K562 (cell line): ENCODE data around the gene SMURF1. TPM values are rescaled to one million over a fixed set of nuclear protein-coding genes. Genes with fewer than 3 reads are reported as not detected.

ENCODE experiments used
- ATAC-seq: fragments of 200-7000 bp; cut with Tn5 transposase; 3 replicates; pipeline ENCODE4 v1.9.1; 2020; ENCODE audit warnings: moderate library complexity
- BruUV-seq: library from RNA; stranded (reverse); fragments of 400-500 nt; replicated peaks from 2 replicates; lab custom pipeline; 2021; lab: Mats Ljungman, UMichigan
- CTCF ChIA-PET: fragments of 300-600 bp; formaldehyde crosslinking; extraction: SDS; loops from one replicate; lab custom pipeline; 2021; ENCODE audit warnings: low intra/inter-chr PET ratio; lab: Yijun Ruan, JAX
- POLR2A ChIA-PET: fragments of 300-600, 350-650 bp; sonication (Branson Sonifier 250); formaldehyde crosslinking; extraction: SDS; loops from one replicate; lab custom pipeline; 2021; ENCODE audit warnings: antibody characterized with exemption, inconsistent platforms; lab: Yijun Ruan, JAX
- DNase-seq, 4 experiments: peaks; one replicate each; pipeline versions ENCODE4 v3.0.0 to v3.0.0-alpha.2; 2011 to 2018; ENCODE audit warnings: low spot score in 3 of 4, mixed read lengths in 3 of 4; ENCODE audit errors: extremely low read depth in 1 of 4
- FAIRE-seq: peaks from 2 replicates; lab custom pipeline; 2011; peaks lifted over from hg19 to GRCh38; lab: Jason Lieb, UNC
- H2AFZ ChIP-seq: 2 replicates; pipeline ENCODE4 v1.6.0; 2011; ENCODE audit warnings: low read depth, low read length, control low read depth, inconsistent platforms
- H3K27ac ChIP-seq: fragments of 200-600 bp; 3 replicates; pipeline ENCODE4 v1.8.0; 2011; ENCODE audit warnings: low read depth, mild to moderate bottlenecking, control low read depth, inconsistent platforms, low read length, moderate library complexity, mixed read lengths; ENCODE audit errors: extremely low read depth
- H3K27me3 ChIP-seq, 2 experiments: fragments of 300-600 bp in 1 of 2; 2 replicates in 1 of 2; 3 replicates in 1 of 2; pipeline versions ENCODE4 v1.6.0 to v1.8.0; 2011; ENCODE audit warnings: inconsistent platforms in 2 of 2, low read length in 2 of 2, mild to moderate bottlenecking in 1 of 2, mixed read lengths in 1 of 2, moderate library complexity in 1 of 2; ENCODE audit not compliant: control insufficient read depth in 2 of 2, insufficient read depth in 2 of 2
- H3K36me3 ChIP-seq: fragments of 300-600 bp; 3 replicates; pipeline ENCODE4 v1.8.0; 2011; ENCODE audit warnings: mild to moderate bottlenecking, low read length, inconsistent platforms; ENCODE audit not compliant: control insufficient read depth, insufficient read depth
- H3K4me1 ChIP-seq, 2 experiments: fragments of 200-600 bp in 1 of 2; replicated peaks in 1 of 2; 2 replicates in 1 of 2; 3 replicates in 1 of 2; pipeline versions ENCODE4 v1.5.1 to v1.8.0; 2011; ENCODE audit warnings: inconsistent platforms in 2 of 2, low read length in 2 of 2, mild to moderate bottlenecking in 1 of 2, mixed read lengths in 1 of 2, moderate library complexity in 1 of 2; ENCODE audit not compliant: control insufficient read depth in 2 of 2, insufficient read depth in 2 of 2
- H3K4me2 ChIP-seq: 2 replicates; pipeline ENCODE4 v1.6.1; 2011; ENCODE audit warnings: low read length, control low read depth, inconsistent platforms, mixed read lengths; ENCODE audit not compliant: insufficient read depth
- H3K4me3 ChIP-seq: fragments of 200-600 bp; sonication (generic), shearing (Covaris generic); 2 replicates; pipeline ENCODE4 v1.5.1; 2016; ENCODE audit warnings: control low read depth, inconsistent platforms
- H3K79me2 ChIP-seq: fragments of 200-600 bp; 3 replicates; pipeline ENCODE4 v1.8.0; 2011; ENCODE audit warnings: low read length, inconsistent platforms; ENCODE audit not compliant: control insufficient read depth, insufficient read depth
- H3K9ac ChIP-seq, 2 experiments: 2 replicates each; pipeline versions ENCODE4 v1.6.0 to v1.6.1; 2011; ENCODE audit warnings: low read depth in 2 of 2, low read length in 2 of 2, control low read depth in 1 of 2, inconsistent platforms in 1 of 2, mild to moderate bottlenecking in 1 of 2, mixed read lengths in 1 of 2; ENCODE audit not compliant: insufficient read depth in 1 of 2
- H3K9me1 ChIP-seq: one replicate; pipeline ENCODE4 v1.6.0; 2011; ENCODE audit warnings: inconsistent platforms, mild to moderate bottlenecking, low read length, moderate library complexity; ENCODE audit not compliant: control insufficient read depth, insufficient read depth
- H3K9me3 ChIP-seq: replicated peaks from 2 replicates; pipeline ENCODE4 v1.5.1; 2011; ENCODE audit warnings: low read depth, low read length, inconsistent platforms; ENCODE audit not compliant: control insufficient read depth, insufficient read depth
- H4K20me1 ChIP-seq: replicated peaks from 2 replicates; pipeline ENCODE4 v1.6.1; 2011; ENCODE audit warnings: low read length, inconsistent platforms, mixed read lengths; ENCODE audit not compliant: control insufficient read depth, insufficient read depth
- ADNP ChIP-seq: fragments of 200-800 bp; sonication (Bioruptor generic); IDR thresholded peaks from 2 replicates; pipeline ENCODE4 v1.6.1; 2016; ENCODE audit warnings: missing genetic modification characterization, missing compliant biosample characterization
- IRF1 ChIP-seq: sonication (generic); formaldehyde crosslinking; IDR thresholded peaks from 2 replicates; pipeline ENCODE4 v1.8.0; 2022; ENCODE audit warnings: missing genetic modification reagents, mild to moderate bottlenecking, borderline replicate concordance
- OTX1 ChIP-seq: fragments of 450-650 bp; formaldehyde crosslinking; IDR thresholded peaks from 2 replicates; pipeline ENCODE4 v1.4.0; 2022; ENCODE audit warnings: mild to moderate bottlenecking
- PHB ChIP-seq: fragments of 250-450 bp; sonication (Bioruptor Pico); IDR thresholded peaks from 2 replicates; pipeline ENCODE4 v1.5.0; 2021
- PRDM10 ChIP-seq: fragments of 450-650 bp; IDR thresholded peaks from 2 replicates; pipeline ENCODE4 v1.6.1; 2018; ENCODE audit not compliant: partially characterized antibody
- RUNX1 ChIP-seq: sonication (generic); IDR thresholded peaks from 2 replicates; pipeline ENCODE4 v1.6.1; 2016; ENCODE audit warnings: antibody characterized with exemption, low read depth
- SMAD2 ChIP-seq: fragments of 150-350 bp; IDR thresholded peaks from 2 replicates; pipeline ENCODE4 v1.6.1; 2014; ENCODE audit warnings: low read depth, mild to moderate bottlenecking, low read length
- TCF7L2 ChIP-seq: fragments of 150-350 bp; IDR thresholded peaks from 2 replicates; pipeline ENCODE4 v1.6.1; 2016; ENCODE audit warnings: low read depth, mild to moderate bottlenecking, low read length, moderate library complexity
- ZNF436 ChIP-seq: fragments of 250-450, 450-650 bp; sonication (Bioruptor Pico); formaldehyde crosslinking; IDR thresholded peaks from 2 replicates; pipeline ENCODE4 v1.7.0; 2020; ENCODE audit warnings: mild to moderate bottlenecking
- WGBS: fragments of 100-300 bp; shearing (Covaris generic); methylation state at CpG from one replicate; pipeline ENCODE4 v1.1.6; 2016; ENCODE audit warnings: low coverage, mixed read lengths; ENCODE audit not compliant: insufficient coverage; ENCODE audit errors: missing lambda C conversion rate; 5-methylcytosine and 5-hydroxymethylcytosine counted together
- in situ Hi-C: fragments of 300-500 bp; cut with MboI; formaldehyde crosslinking; loops from 4 replicates; pipeline ENCODE4 v1.15.0; 2018; ENCODE audit warnings: inconsistent platforms, mixed read lengths
- intact Hi-C: fragments of 100-400 bp; cut with micrococcal nuclease; formaldehyde crosslinking; loops from 2 replicates; pipeline ENCODE4 v1.14.2; 2022
- polyA plus RNA-seq, 8 experiments: library from polyadenylated mRNA; depleted of rRNA in 4 of 8; stranded (reverse) in 5 of 8; unstranded in 3 of 8; fragments of >200 nt; fragmentation: Nextera tagmentation in 2 of 8; fragmentation: Illumina TruSeq in 1 of 8; extraction: Ambion mirVana in 2 of 8; extraction: Trizol in 1 of 8; gene quantifications; 2 replicates each; pipeline versions ENCODE4 v1.2.1 to v1.2.3, GENCODE V29; 2011 to 2014; ENCODE audit warnings: inconsistent platforms in 1 of 8, missing spikeins in 1 of 8
- total RNA-seq, 7 experiments: library from RNA; depleted of rRNA in 6 of 7; stranded (reverse); fragments of >200 nt in 6 of 7; fragmentation: Illumina TruSeq in 2 of 7; extraction: Trizol in 2 of 7; gene quantifications; 2 replicates each; pipeline versions ENCODE4 v1.2.1 to v1.2.3, GENCODE V29; 2011 to 2021; ENCODE audit warnings: low replicate concordance in 1 of 7

The SMURF1 gene
- total and polyA plus RNA-seq, 9 of the 15 experiments (the other 6 are each of a cell fraction or from before 2014, with no cell fraction given): 1.0 to 20.1 (median 12.6) TPM

GRCh38 chr7:98992076-98992475 lies 151.8 kb downstream of the SMURF1 start:
- Histone ChIP-seq H3K9me1 (no peaks in the 10 kb centered on the region), H3K4me2 (no peak overlapping the region), H3K79me2 (no peaks in the 10 kb centered on the region), H3K27me3 (no peaks in the 10 kb centered on the region), H3K27ac (no peak overlapping the region), H2AFZ (no peak overlapping the region), H3K9me3 (no peaks in the 10 kb centered on the region), H3K4me1 (no peaks in the 10 kb centered on the region), H3K4me3 (no peak overlapping the region), H3K36me3 (peaks cover 95% of the 10 kb centered on the region), H3K9ac (no peak overlapping the region), H4K20me1 (no peaks in the 10 kb centered on the region)
- BruUV-seq: no TSS peak
- TF ChIP-seq IRF1 (no peak), PHB (CRISPR knock-in tag) (no peak), RUNX1 (no peak), ZNF436 (CRISPR knock-in tag) (no peak), OTX1 (CRISPR knock-in tag) (no peak), PRDM10 (no peak), ADNP (tag) (no peak), SMAD2 (no peak), TCF7L2 (no peak)
- intact Hi-C loops: no loop called here
- no peak for ATAC-seq
- POLR2A ChIA-PET: no interaction called here
- in situ Hi-C loops: no loop called here
- CTCF ChIA-PET: no interaction called here
- 95% methylated on average over 15 of the region's 16 CpGs for WGBS
- FAIRE-seq: no peak
- no peak for DNase-seq
